ENCODE data around the gene TMEM161A. TPM values are rescaled to one million over a fixed set of nuclear protein-coding genes. Genes with fewer than 3 reads are reported as not detected.
A peak's percentile ranks its signal among the peaks of the same experiment; 100 is the strongest.

Gene TMEM161A
- total and polyA plus RNA-seq, 9 of the 15 experiments (the other 6 are each of a cell fraction or from before 2014, with no cell fraction given): 0.63 to 92.3 (median 38.9) TPM

DNA sequence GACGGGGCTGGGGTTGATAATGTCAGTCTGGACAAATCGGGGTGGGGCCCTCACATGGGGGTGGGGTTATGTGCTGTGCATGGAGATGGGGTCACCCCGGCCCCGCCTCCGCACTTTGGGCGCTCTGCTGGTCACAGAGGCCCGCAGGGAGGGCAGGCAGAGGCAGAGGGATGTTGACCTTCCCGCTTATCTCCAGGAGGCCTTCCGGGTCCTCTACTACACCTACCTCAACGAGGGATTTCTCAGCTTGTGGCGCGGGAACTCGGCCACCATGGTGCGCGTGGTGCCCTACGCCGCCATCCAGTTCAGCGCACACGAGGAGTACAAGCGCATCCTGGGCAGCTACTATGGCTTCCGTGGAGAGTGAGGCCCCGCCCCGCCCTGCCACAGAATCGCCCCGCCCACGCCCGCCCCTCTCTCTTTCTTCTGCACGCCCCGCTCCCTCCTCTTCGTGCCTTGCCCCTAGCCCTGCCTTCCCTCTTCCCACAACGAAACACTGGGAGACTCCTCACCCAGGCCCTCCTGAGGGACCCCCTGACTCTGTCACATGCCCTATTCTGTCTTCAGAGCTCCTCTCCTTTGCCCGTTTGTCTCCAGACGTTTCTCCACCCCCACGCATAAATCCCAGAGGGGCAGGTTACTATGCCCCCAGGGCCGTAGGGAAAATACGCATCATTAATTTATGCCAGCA lies 32.8 kb downstream of the TMEM161A start (continued):
- TF ChIP-seq NR2C2 (CRISPR knock-in tag; IDR thresholded peaks at IDR 0.05) (0 out of 2 replicates have a peak, but pooled peaks have one; percentile 14), NR2C2 (tag; IDR thresholded peaks at IDR 0.05) (peak; percentile 82), NCOA4 (IDR thresholded peaks at IDR 0.05; ENCODE audit: partially characterized antibody) (no peak), ETV5 (CRISPR knock-in tag; IDR thresholded peaks at IDR 0.05; ENCODE audit: low read depth) (no peak), KAT8 (IDR thresholded peaks at IDR 0.05; ENCODE audit: low read depth) (no peak), ZNF384 (IDR thresholded peaks at IDR 0.05; ENCODE audit: low read depth, low read length) (no peak), FOXO4 (CRISPR knock-in tag; IDR thresholded peaks at IDR 0.05) (no peak)
- TF ChIP-seq, protein P1, sequence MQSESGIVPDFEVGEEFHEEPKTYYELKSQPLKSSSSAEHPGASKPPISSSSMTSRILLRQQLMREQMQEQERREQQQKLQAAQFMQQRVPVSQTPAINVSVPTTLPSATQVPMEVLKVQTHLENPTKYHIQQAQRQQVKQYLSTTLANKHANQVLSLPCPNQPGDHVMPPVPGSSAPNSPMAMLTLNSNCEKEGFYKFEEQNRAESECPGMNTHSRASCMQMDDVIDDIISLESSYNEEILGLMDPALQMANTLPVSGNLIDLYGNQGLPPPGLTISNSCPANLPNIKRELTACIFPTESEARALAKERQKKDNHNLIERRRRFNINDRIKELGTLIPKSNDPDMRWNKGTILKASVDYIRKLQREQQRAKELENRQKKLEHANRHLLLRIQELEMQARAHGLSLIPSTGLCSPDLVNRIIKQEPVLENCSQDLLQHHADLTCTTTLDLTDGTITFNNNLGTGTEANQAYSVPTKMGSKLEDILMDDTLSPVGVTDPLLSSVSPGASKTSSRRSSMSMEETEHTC (IDR thresholded peaks at IDR 0.05): no peak
- TF ChIP-seq, protein P2, sequence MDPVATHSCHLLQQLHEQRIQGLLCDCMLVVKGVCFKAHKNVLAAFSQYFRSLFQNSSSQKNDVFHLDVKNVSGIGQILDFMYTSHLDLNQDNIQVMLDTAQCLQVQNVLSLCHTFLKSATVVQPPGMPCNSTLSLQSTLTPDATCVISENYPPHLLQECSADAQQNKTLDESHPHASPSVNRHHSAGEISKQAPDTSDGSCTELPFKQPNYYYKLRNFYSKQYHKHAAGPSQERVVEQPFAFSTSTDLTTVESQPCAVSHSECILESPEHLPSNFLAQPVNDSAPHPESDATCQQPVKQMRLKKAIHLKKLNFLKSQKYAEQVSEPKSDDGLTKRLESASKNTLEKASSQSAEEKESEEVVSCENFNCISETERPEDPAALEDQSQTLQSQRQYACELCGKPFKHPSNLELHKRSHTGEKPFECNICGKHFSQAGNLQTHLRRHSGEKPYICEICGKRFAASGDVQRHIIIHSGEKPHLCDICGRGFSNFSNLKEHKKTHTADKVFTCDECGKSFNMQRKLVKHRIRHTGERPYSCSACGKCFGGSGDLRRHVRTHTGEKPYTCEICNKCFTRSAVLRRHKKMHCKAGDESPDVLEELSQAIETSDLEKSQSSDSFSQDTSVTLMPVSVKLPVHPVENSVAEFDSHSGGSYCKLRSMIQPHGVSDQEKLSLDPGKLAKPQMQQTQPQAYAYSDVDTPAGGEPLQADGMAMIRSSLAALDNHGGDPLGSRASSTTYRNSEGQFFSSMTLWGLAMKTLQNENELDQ (CRISPR knock-in tag; IDR thresholded peaks at IDR 0.05; ENCODE audit: borderline replicate concordance): no peak
